CMK (cell line): ENCODE measurements around the gene MANSC1.
"Not testable (repeated sequence)": the region's sequence is repeated elsewhere in the genome, so short reads cannot be mapped to it uniquely, and the experiment has no call there.

Experiments used
- DNase-seq: peaks from one replicate; pipeline ENCODE4 v3.0.0-alpha.2; 2010; ENCODE audit warnings: low read depth

MANSC1 gene

GRCh38 chr12:12365446-12365802 lies 15.4 kb upstream of the MANSC1 start:
- no peak for DNase-seq

- DNase-seq = no peak
Observed at GRCh38 chr12:12364787-12365445, 14.9 kb upstream of the MANSC1 start.

GRCh38 chr12:12358528-12358927 lies 8.5 kb upstream of the MANSC1 start:
- no peak for DNase-seq

GRCh38 chr12:12357719-12358461 lies 7.8 kb upstream of the MANSC1 start:
- no peak for DNase-seq

GRCh38 chr12:12356896-12357718 lies 7.1 kb upstream of the MANSC1 start, which contains the start of gene BORCS5:
Gene BORCS5, plus strand, starts transcription at chr12:12357078. Its CDS starts 374 bp downstream, at chr12:12357452.
- peak; percentile 93 for DNase-seq

GRCh38 chr12:12356467-12356895 lies 6.4 kb upstream of the MANSC1 start:
- DNase-seq = no peak

- no peak for DNase-seq
Observed at GRCh38 chr12:12353807-12354206, 3.8 kb upstream of the MANSC1 start.

- no peak for DNase-seq
Observed at GRCh38 chr12:12353276-12353675, 3.2 kb upstream of the MANSC1 start.

GRCh38 chr12:12351468-12352185 lies 1.6 kb upstream of the MANSC1 start:
- not testable (repeated sequence) for DNase-seq

GRCh38 chr12:12350868-12351463 lies 924 bp upstream of the MANSC1 start:
- no peak for DNase-seq

GRCh38 chr12:12338527-12339168 lies 11.4 kb downstream of the MANSC1 start:
- no peak for DNase-seq

- DNase-seq = no peak
Observed at GRCh38 chr12:12336511-12336910, 13.5 kb downstream of the MANSC1 start.

GRCh38 chr12:12336049-12336411 lies 14.0 kb downstream of the MANSC1 start:
- DNase-seq = no peak

- no peak for DNase-seq
Observed at GRCh38 chr12:12334367-12335040, 15.5 kb downstream of the MANSC1 start.

- DNase-seq = no peak
Observed at GRCh38 chr12:12333407-12334366, 16.4 kb downstream of the MANSC1 start.

- no peak for DNase-seq
Observed at GRCh38 chr12:12331896-12332295, 18.1 kb downstream of the MANSC1 start.

- DNase-seq = no peak
Observed at GRCh38 chr12:12331244-12331771, 18.7 kb downstream of the MANSC1 start.

GRCh38 chr12:12327802-12328201 lies 22.2 kb downstream of the MANSC1 start:
- peak; percentile 58 for DNase-seq

GRCh38 chr12:12326262-12326661 lies 23.8 kb downstream of the MANSC1 start:
- no peak for DNase-seq
